ENCODE data around the gene LMOD2. TPM values are rescaled to one million over a fixed set of nuclear protein-coding genes. Genes with fewer than 3 reads are reported as not detected.

The LMOD2 gene
- total RNA-seq, 1 donor from 2014 or later = not detected

DNA sequence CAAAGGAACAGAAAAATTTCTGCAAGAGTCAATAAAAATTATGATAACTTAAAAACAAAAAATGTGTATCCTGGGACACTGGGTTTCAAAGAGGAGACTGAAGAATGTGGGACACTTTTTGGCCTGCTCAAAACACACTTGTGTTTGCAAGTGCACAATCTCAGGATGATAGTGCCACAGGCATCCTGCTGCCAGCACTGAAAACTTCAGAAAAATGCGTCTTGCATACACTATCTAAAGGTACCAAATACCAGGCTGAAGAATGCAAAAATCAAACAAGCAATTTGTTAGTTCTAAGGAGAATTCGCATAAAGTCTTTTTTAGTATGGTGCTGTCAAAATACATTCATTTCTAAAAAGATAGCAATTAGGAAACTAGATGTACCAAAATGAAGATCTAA lies 55.0 kb downstream of the LMOD2 start:
- FAIRE-seq = no peak

DNA sequence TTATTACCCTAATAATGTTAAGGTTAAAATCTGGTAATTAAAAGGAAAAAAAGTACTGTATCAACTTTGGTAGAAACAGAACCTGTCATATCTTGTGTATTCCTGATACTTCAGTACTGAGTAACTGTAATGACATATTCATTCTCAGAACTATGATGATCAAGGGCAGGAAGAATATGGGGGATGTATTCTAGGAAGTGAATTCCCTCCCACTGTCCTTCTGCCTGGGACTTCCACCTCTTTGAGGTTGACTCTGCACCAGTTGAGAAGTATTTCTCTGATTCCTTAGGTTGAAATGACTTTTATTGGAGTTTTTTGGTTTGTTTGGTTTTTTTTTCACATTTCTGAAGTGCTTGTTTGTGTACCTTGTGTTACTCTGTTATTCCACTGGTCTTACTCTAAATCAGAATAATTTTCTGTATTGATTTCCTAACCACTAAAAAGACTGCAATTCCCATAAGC lies 56.2 kb downstream of the LMOD2 start:
- FAIRE-seq (no peak), DNase-seq (ENCODE audit: low spot score in 2 of 2) (no peak)

More for the DNA sequence above, 55.0 kb downstream of the LMOD2 start:
- no peak for DNase-seq (ENCODE audit: low spot score in 2 of 2)

DNA sequence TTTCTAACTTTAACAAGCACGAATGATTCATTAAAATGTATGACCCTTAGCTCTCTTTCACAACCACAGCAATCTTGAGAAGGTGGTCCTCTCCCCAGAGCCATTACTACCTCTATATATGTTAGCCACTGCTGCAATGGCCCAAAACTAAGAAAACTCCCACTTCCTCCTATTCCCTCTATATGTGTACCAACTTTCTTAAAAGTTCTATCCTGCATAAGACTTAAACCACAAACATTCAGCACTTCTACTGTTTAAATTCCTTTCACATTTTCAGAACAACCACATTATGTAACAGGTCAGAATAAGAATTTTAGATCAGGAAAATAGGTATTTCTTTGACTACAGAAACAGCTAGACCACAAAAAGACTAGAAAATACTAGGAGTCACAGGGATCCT lies 57.0 kb downstream of the LMOD2 start:
- FAIRE-seq (no peak), DNase-seq (ENCODE audit: low spot score in 2 of 2) (no peak)

Other genes with a start within 250 kb of the LMOD2 start
- 2.0 TPM for gene IQUB, start 121.3 kb upstream of the LMOD2 start, total RNA-seq
- gene NDUFA5, start 98.0 kb upstream of the LMOD2 start, total RNA-seq = 125 TPM
- gene ASB15, start 54.0 kb upstream of the LMOD2 start, total RNA-seq = not detected
- 19.2 TPM for gene WASL, start 93.1 kb downstream of the LMOD2 start, total RNA-seq
- gene HYAL4, start 189.3 kb downstream of the LMOD2 start, total RNA-seq = not detected